ENCODE data around the gene NPDC1. TPM values are rescaled to one million over a fixed set of nuclear protein-coding genes. Genes with fewer than 3 reads are reported as not detected.

Gene NPDC1
- polyA plus RNA-seq, 3 donors: 12.9 to 38.4 (median 31.5) TPM

DNA sequence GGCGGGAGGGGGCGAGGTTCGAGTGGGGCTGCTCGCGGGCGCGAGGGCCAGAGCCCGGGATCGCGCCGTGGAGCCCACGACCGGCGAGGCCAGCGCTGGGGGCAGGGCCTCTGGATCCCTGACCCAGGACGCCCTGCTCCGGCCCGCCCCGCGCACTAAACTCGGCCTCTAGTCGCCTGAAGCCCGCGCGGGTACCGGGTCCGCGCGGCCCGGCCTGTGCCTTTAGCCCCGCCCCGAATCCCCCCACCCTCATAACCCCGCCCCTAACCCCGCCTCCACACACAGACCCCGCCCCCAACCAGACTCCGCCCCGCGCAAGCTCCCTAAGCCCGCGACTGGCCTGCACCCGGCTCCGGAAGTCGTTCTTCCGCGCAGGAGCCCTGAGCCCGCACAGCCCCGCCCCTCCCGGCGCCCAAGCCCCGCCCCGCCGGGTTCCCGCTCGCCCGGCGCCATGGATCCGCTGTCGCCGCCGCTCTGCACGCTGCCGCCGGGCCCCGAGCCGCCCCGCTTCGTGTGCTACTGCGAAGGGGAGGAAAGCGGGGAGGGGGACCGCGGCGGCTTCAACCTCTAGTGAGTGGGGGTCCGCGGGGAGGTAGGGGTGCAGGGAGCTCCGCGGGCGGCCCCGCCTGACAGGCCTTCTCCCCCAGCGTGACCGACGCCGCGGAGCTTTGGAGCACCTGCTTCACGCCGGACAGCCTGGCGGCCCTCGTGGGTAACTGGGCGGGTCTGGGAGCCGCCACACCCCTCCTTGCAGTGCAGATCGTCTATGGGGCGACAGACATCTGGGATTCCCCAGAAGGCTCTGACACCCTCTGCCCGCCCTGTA, 53.8 kb downstream of the NPDC1 start, which contains the start of gene PAXX:
Gene PAXX (plus strand): TSS at position 430 of the 826 bp plus-strand sequence. CDS start 22 bp downstream, at position 452.
- peak in 10 of 11 donors; percentile 47 to 87 (median 80) for DNase-seq (ENCODE audit: extremely low read depth in 1 of 11, low read depth in 9 of 11, low spot score in 4 of 11)

DNA sequence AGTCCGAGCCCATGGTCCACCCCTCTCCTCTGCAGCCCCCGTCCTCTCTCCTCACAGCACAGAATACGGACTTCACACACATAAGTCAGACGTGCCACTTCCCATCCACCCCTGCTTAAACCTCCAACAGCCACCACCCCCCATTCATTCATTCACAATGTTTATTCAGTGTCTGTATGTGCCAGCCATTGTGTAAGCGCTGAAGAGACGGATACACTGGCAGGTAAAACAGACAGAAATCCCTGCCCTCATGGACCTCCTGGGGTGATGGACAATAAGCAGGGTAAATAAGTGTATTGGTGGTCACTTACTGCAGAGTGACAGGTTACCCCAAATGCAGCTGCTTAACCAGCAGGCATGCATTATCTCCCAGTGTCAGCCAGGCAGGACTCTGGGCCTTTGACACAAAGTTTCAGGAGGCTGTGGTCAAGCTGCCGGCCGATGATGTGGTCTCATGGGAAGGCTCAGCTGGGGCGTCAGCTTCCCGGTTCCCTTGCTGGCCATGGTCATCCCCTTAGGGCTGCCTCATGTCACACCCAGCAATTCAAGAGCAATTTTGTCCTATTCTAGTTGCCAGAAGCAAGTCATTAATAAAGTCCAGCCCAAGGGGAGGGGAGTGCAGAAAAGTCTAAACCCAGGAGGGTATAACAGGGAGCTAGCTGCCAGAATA, 55.6 kb downstream of the NPDC1 start:
- no peak for DNase-seq (ENCODE audit: extremely low read depth in 1 of 11, low read depth in 9 of 11, low spot score in 4 of 11)

Other genes with a start within 250 kb of the NPDC1 start
- gene CCDC183, start 249.8 kb downstream of the NPDC1 start, polyA plus RNA-seq (ENCODE audit: insufficient read length in 3 of 3): 1 to 10 TPM; 3.1 to 7.4 (median 5.8) TPM
- 10 to 100 TPM; 59.2 to 79.6 (median 70.5) TPM for gene RABL6, start 238.2 kb downstream of the NPDC1 start, polyA plus RNA-seq (ENCODE audit: insufficient read length in 3 of 3)
- 1 to 10 TPM in 2 of 3 donors, under 1 TPM in 1; 0.64 to 1.7 (median 1.5) TPM for gene AJM1, start 203.7 kb downstream of the NPDC1 start, polyA plus RNA-seq (ENCODE audit: insufficient read length in 3 of 3)
- gene PHPT1, start 196.8 kb downstream of the NPDC1 start, polyA plus RNA-seq (ENCODE audit: insufficient read length in 3 of 3): 100 to 1,000 TPM in 1 of 3 donors, 10 to 100 TPM in 2; 63.4 to 111 (median 93.7) TPM
- 10 to 100 TPM in 1 of 3 donors, 1 to 10 TPM in 2; 4.8 to 10.9 (median 9.9) TPM for gene MAMDC4, start 193.8 kb downstream of the NPDC1 start, polyA plus RNA-seq (ENCODE audit: insufficient read length in 3 of 3)
- gene EDF1, start 179.9 kb downstream of the NPDC1 start, polyA plus RNA-seq (ENCODE audit: insufficient read length in 3 of 3): 100 to 1,000 TPM; 322 to 427 (median 394) TPM
- 10 to 100 TPM; 10.2 to 15.9 (median 14.7) TPM for gene TRAF2, start 159.7 kb downstream of the NPDC1 start, polyA plus RNA-seq (ENCODE audit: insufficient read length in 3 of 3)
- 10 to 100 TPM; 33.7 to 58.7 (median 54.3) TPM for gene FBXW5, start 101.4 kb downstream of the NPDC1 start, polyA plus RNA-seq (ENCODE audit: insufficient read length in 3 of 3)
- gene C8G, start 100.9 kb downstream of the NPDC1 start, polyA plus RNA-seq (ENCODE audit: insufficient read length in 3 of 3): 1 to 10 TPM in 1 of 3 donors, under 1 TPM in 2; 0.44 to 1.4 (median 0.57) TPM
- 10 to 100 TPM; 17.8 to 47.3 (median 24.5) TPM for gene LCN12, start 93.9 kb downstream of the NPDC1 start, polyA plus RNA-seq (ENCODE audit: insufficient read length in 3 of 3)
- 100 to 1,000 TPM in 1 of 3 donors, 10 to 100 TPM in 2; 42.1 to 113 (median 66.3) TPM for gene PTGDS, start 68.7 kb downstream of the NPDC1 start, polyA plus RNA-seq (ENCODE audit: insufficient read length in 3 of 3)
- gene LCNL1, start 63.2 kb downstream of the NPDC1 start, polyA plus RNA-seq (ENCODE audit: insufficient read length in 3 of 3): under 1 TPM; 0.14 to 0.40 (median 0.39) TPM
- 10 to 100 TPM; 23.7 to 40.2 (median 39.3) TPM for gene PAXX, start 53.8 kb downstream of the NPDC1 start, polyA plus RNA-seq (ENCODE audit: insufficient read length in 3 of 3)
- under 1 TPM; 0.37 to 0.75 (median 0.39) TPM for gene CLIC3, start 49.6 kb downstream of the NPDC1 start, polyA plus RNA-seq (ENCODE audit: insufficient read length in 3 of 3)
- 10 to 100 TPM; 43.4 to 66.6 (median 61.6) TPM for gene ABCA2, start 17.9 kb downstream of the NPDC1 start, polyA plus RNA-seq (ENCODE audit: insufficient read length in 3 of 3)
- under 1 TPM; 0.07 to 0.15 (median 0.12) TPM for gene FUT7, start 14.1 kb downstream of the NPDC1 start, polyA plus RNA-seq (ENCODE audit: insufficient read length in 3 of 3)
- gene ENTPD2, start 7.9 kb upstream of the NPDC1 start, polyA plus RNA-seq (ENCODE audit: insufficient read length in 3 of 3): 1 to 10 TPM; 4.3 to 5.3 (median 4.7) TPM
- 1 to 10 TPM; 6.6 to 9.2 (median 6.8) TPM for gene SAPCD2, start 24.4 kb upstream of the NPDC1 start, polyA plus RNA-seq (ENCODE audit: insufficient read length in 3 of 3)
- 1 to 10 TPM; 4.9 to 9.2 (median 5.7) TPM for gene UAP1L1, start 31.3 kb upstream of the NPDC1 start, polyA plus RNA-seq (ENCODE audit: insufficient read length in 3 of 3)
- gene MAN1B1, start 40.8 kb upstream of the NPDC1 start, polyA plus RNA-seq (ENCODE audit: insufficient read length in 3 of 3): 10 to 100 TPM; 46.1 to 62.1 (median 55.3) TPM
- gene DPP7, start 68.6 kb upstream of the NPDC1 start, polyA plus RNA-seq (ENCODE audit: insufficient read length in 3 of 3): 10 to 100 TPM; 15.2 to 30.6 (median 24.7) TPM
- gene GRIN1, start 93.0 kb upstream of the NPDC1 start, polyA plus RNA-seq (ENCODE audit: insufficient read length in 3 of 3): under 1 TPM in 1 of 3 donors, not detected in 2; 0.34 TPM
- under 1 TPM in 1 of 3 donors, not detected in 2; 0.14 TPM for gene LRRC26, start 123.9 kb upstream of the NPDC1 start, polyA plus RNA-seq (ENCODE audit: insufficient read length in 3 of 3)
- not detected for gene TMEM210, start 125.9 kb upstream of the NPDC1 start, polyA plus RNA-seq (ENCODE audit: insufficient read length in 3 of 3)
- gene ANAPC2, start 142.4 kb upstream of the NPDC1 start, polyA plus RNA-seq (ENCODE audit: insufficient read length in 3 of 3): 10 to 100 TPM; 35.5 to 56.7 (median 49.2) TPM
- 10 to 100 TPM; 36.9 to 62.9 (median 49.8) TPM for gene SSNA1, start 142.5 kb upstream of the NPDC1 start, polyA plus RNA-seq (ENCODE audit: insufficient read length in 3 of 3)
- 10 to 100 TPM; 14.8 to 17.3 (median 16.4) TPM for gene TPRN, start 154.6 kb upstream of the NPDC1 start, polyA plus RNA-seq (ENCODE audit: insufficient read length in 3 of 3)
- gene TMEM203, start 159.5 kb upstream of the NPDC1 start, polyA plus RNA-seq (ENCODE audit: insufficient read length in 3 of 3): 10 to 100 TPM; 40.2 to 46.4 (median 42.7) TPM
- 10 to 100 TPM in 2 of 3 donors, 1 to 10 TPM in 1; 8.2 to 15.1 (median 14.2) TPM for gene NDOR1, start 159.5 kb upstream of the NPDC1 start, polyA plus RNA-seq (ENCODE audit: insufficient read length in 3 of 3)
- 10 to 100 TPM in 2 of 3 donors, 1 to 10 TPM in 1; 6.0 to 13.3 (median 13.2) TPM for gene RNF208, start 176.1 kb upstream of the NPDC1 start, polyA plus RNA-seq (ENCODE audit: insufficient read length in 3 of 3)
- gene CYSRT1, start 179.0 kb upstream of the NPDC1 start, polyA plus RNA-seq (ENCODE audit: insufficient read length in 3 of 3): 10 to 100 TPM in 2 of 3 donors, 1 to 10 TPM in 1; 8.5 to 13.9 (median 12.8) TPM
- gene RNF224, start 181.3 kb upstream of the NPDC1 start, polyA plus RNA-seq (ENCODE audit: insufficient read length in 3 of 3): 10 to 100 TPM in 2 of 3 donors, 1 to 10 TPM in 1; 7.9 to 15.2 (median 12.0) TPM
- gene SLC34A3, start 184.7 kb upstream of the NPDC1 start, polyA plus RNA-seq (ENCODE audit: insufficient read length in 3 of 3): 10 to 100 TPM in 2 of 3 donors, 1 to 10 TPM in 1; 5.0 to 13.8 (median 11.6) TPM
- 100 to 1,000 TPM; 331 to 492 (median 358) TPM for gene TUBB4B, start 195.1 kb upstream of the NPDC1 start, polyA plus RNA-seq (ENCODE audit: insufficient read length in 3 of 3)
- 1 to 10 TPM; 2.2 to 4.2 (median 2.6) TPM for gene STPG3, start 205.1 kb upstream of the NPDC1 start, polyA plus RNA-seq (ENCODE audit: insufficient read length in 3 of 3)
- gene NELFB, start 209.2 kb upstream of the NPDC1 start, polyA plus RNA-seq (ENCODE audit: insufficient read length in 3 of 3): 10 to 100 TPM; 49.8 to 62.2 (median 55.2) TPM
- gene TOR4A, start 231.5 kb upstream of the NPDC1 start, polyA plus RNA-seq (ENCODE audit: insufficient read length in 3 of 3): 1 to 10 TPM; 4.4 to 8.9 (median 6.3) TPM

All from renal cortex interstitium (tissue), 11 donors.